Hair follicular keratinocyte (primary cell): ENCODE data around the gene GRAMD2A. TPM values are rescaled to one million over a fixed set of nuclear protein-coding genes. Genes with fewer than 3 reads are reported as not detected.

Experiments
- total RNA-seq: library from RNA; depleted of rRNA; stranded (reverse); fragments of >200 nt; gene quantifications from 2 replicates; pipeline ENCODE4 v1.2.3, GENCODE V29; 2015

The GRAMD2A gene
- 4.5 and 7.5 TPM in 2 replicates for total RNA-seq

DNA sequence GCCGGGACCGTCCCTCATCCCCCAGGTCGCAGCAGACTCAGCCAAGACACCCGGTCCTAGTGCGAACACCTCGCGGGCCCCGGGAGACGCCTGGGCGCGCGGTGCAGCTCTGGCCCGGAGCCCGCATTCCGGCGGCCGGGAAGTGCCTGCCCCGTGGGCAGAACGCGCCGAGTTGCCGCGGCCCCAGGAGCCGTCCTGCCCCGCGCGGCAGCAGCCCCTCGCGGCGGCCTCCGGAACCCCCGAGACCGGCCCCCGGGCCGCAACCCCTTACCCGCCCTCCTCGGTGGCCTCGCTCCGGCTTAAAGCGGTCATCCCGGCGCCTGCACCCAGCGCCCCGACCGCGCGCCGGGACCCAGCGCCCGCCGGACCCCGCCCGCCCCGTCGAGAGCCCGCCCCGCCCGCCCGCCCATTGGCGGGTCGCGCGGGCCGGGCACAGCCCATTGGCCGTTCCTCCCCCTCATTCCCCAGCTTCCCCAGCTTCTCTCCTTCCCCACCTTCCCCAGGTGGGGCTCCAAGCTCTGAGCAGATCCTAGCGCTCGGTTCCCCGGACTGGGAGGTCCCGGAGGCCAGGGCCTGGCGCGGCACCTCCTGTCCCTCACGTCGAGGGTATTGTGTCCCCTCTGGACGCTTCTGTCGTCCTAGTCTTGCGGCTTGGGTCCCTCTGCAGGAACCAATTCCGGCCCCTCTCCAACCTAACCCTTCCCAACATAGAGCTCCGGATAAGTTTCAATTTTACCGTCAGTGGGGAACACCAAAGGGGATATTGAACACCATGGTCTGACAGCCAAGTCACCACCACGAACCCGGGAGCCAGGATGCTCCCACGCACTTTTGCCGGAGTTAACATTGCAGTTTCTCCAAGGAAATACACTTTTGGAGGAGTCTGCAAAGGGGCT lies at the start of gene GRAMD2A:
TSS of gene GRAMD2A (minus strand) at position 328 of the 896 bp plus-strand sequence.

DNA sequence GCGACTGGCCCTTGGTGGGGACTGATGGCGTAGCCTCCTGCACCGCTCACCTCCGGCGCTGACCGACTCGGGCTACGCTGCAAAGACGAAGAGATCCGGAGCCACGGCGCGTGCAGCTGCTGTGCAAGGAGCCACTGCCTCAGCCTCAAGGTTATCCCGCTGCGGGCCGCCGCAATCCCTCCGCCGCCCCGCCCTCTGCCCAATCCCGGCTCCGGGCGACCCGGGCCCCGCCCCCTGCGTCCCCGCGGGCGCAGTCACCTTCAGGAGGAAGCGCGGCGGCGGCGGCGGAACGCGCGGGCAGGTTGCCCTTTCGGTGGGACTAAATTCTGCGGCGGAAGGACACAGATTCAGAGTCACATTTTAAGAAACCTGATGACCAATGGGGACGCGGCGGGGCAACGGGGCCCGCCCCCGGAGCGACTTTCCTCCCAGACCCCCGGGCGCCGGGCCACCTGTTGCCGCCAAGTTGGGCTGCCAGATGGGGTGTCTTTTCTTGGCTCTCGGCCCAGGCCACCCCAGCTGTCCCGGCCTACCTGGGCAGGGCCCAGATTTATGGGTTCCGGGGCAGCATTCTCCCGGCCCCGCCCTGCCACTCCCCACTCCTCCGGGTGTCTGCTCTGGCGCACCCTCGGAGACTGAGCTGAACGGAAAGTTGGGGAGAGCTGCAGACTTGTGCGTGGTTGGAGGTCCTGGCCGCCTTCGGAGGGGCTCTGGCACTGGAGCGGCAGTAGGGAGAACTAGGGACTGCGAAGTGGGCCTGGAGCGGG lies 33.7 kb upstream of the GRAMD2A start, which contains the start of gene PKM:
TSS of gene PKM (minus strand) at position 125 of the 767 bp plus-strand sequence. CDS start 12,093 bp downstream, outside the sequence.

GRCh38 chr15:72118017-72118978 lies 79.3 kb downstream of the GRAMD2A start, which contains the start of the genes MYO9A and SENP8:
MYO9A (minus strand) TSS chr15:72118150; CDS start chr15:72046563, 71,587 bp downstream.
SENP8 (plus strand) TSS chr15:72118403; CDS start chr15:72139624, 21,221 bp downstream.

Other genes with a start within 250 kb of the GRAMD2A start
- 8.5 and 18.9 TPM in 2 replicates for gene MYO9A, start 79.6 kb downstream of the GRAMD2A start, total RNA-seq
- gene SENP8, start 79.4 kb downstream of the GRAMD2A start, total RNA-seq = 2.3 and 2.4 TPM in 2 replicates
- 1,490 and 1,984 TPM in 2 replicates for gene PKM, start 33.4 kb upstream of the GRAMD2A start, total RNA-seq
- 16.4 and 21.5 TPM in 2 replicates for gene PARP6, start 74.8 kb upstream of the GRAMD2A start, total RNA-seq
- not detected in 2 replicates for gene CELF6, start 122.4 kb upstream of the GRAMD2A start, total RNA-seq
- 58.7 and 70.4 TPM in 2 replicates for gene HEXA, start 178.2 kb upstream of the GRAMD2A start, total RNA-seq
- gene TMEM202, start 200.5 kb upstream of the GRAMD2A start, total RNA-seq = not detected in 2 replicates